ENCODE measurements around the gene UBL4B. TPM values are rescaled to one million over a fixed set of nuclear protein-coding genes. Genes with fewer than 3 reads are reported as not detected.

Gene UBL4B
- total RNA-seq, 1 donor from 2014 or later: not detected

- H3K4me1 Mint-ChIP-seq (ENCODE audit: low read depth): no peaks in the 10 kb centered on the region
- intact Hi-C loops (cut with micrococcal nuclease): no loop called here
Observed at GRCh38 chr1:110107867-110108469, 4.3 kb upstream of the UBL4B start.

GRCh38 chr1:110111081-110111480, 1.2 kb upstream of the UBL4B start:
- peaks cover 13% of the 10 kb centered on the region for H3K27me3 Mint-ChIP-seq (ENCODE audit: insufficient read depth)
- no peak overlapping the region for H3K4me3 Mint-ChIP-seq
- DNase-seq (ENCODE audit: low spot score): no peak
- no peaks in the 10 kb centered on the region for H3K36me3 Mint-ChIP-seq (ENCODE audit: low read depth)
- H3K27ac Mint-ChIP-seq: no peak overlapping the region
- no peaks in the 10 kb centered on the region for H3K4me1 Mint-ChIP-seq (ENCODE audit: low read depth)
- H3K9me3 Mint-ChIP-seq: no peaks in the 10 kb centered on the region
- intact Hi-C loops (cut with micrococcal nuclease): no loop called here

More at GRCh38 chr1:110107867-110108469, 4.3 kb upstream of the UBL4B start:
- Mint-ChIP-seq H3K27me3 (ENCODE audit: insufficient read depth) (peaks cover 13% of the 10 kb centered on the region), H3K36me3 (ENCODE audit: low read depth) (no peaks in the 10 kb centered on the region), H3K27ac (no peak overlapping the region), H3K4me3 (no peak overlapping the region), H3K9me3 (no peaks in the 10 kb centered on the region)
- no peak for DNase-seq (ENCODE audit: low spot score)

DNA sequence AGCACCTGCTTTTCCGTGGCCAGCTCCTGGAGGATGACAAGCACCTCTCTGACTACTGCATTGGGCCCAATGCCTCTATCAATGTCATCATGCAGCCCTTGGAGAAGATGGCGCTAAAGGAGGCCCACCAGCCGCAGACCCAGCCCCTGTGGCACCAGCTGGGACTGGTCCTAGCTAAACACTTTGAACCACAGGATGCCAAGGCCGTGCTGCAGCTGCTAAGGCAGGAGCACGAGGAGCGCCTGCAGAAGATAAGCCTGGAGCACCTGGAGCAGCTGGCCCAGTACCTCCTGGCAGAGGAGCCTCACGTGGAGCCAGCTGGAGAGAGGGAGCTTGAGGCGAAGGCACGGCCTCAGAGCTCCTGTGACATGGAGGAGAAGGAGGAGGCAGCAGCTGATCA, 413 bp downstream of the UBL4B start:
- Mint-ChIP-seq H3K27ac (no peak overlapping the region), H3K4me3 (no peak overlapping the region), H3K4me1 (ENCODE audit: low read depth) (no peaks in the 10 kb centered on the region), H3K27me3 (ENCODE audit: insufficient read depth) (peaks cover 13% of the 10 kb centered on the region), H3K9me3 (no peaks in the 10 kb centered on the region), H3K36me3 (ENCODE audit: low read depth) (no peaks in the 10 kb centered on the region)
- DNase-seq (ENCODE audit: low spot score): no peak
- intact Hi-C loops (cut with micrococcal nuclease): no loop called here

GRCh38 chr1:110113551-110113950, 1.3 kb downstream of the UBL4B start:
- H3K27ac Mint-ChIP-seq: no peak overlapping the region
- no peak for DNase-seq (ENCODE audit: low spot score)
- no peak overlapping the region for H3K4me3 Mint-ChIP-seq
- H3K4me1 Mint-ChIP-seq (ENCODE audit: low read depth): no peaks in the 10 kb centered on the region
- no peaks in the 10 kb centered on the region for H3K36me3 Mint-ChIP-seq (ENCODE audit: low read depth)
- intact Hi-C loops (cut with micrococcal nuclease): no loop called here
- H3K27me3 Mint-ChIP-seq (ENCODE audit: insufficient read depth): peaks cover 13% of the 10 kb centered on the region
- no peaks in the 10 kb centered on the region for H3K9me3 Mint-ChIP-seq

- Mint-ChIP-seq H3K36me3 (ENCODE audit: low read depth) (no peaks in the 10 kb centered on the region), H3K27me3 (ENCODE audit: insufficient read depth) (peaks cover 8% of the 10 kb centered on the region), H3K4me1 (ENCODE audit: low read depth) (no peaks in the 10 kb centered on the region), H3K27ac (no peak overlapping the region), H3K4me3 (no peak overlapping the region), H3K9me3 (no peaks in the 10 kb centered on the region)
- intact Hi-C loops (cut with micrococcal nuclease): no loop called here
- no peak for DNase-seq (ENCODE audit: low spot score)
Observed at GRCh38 chr1:110114173-110114572, 1.9 kb downstream of the UBL4B start.

DNA sequence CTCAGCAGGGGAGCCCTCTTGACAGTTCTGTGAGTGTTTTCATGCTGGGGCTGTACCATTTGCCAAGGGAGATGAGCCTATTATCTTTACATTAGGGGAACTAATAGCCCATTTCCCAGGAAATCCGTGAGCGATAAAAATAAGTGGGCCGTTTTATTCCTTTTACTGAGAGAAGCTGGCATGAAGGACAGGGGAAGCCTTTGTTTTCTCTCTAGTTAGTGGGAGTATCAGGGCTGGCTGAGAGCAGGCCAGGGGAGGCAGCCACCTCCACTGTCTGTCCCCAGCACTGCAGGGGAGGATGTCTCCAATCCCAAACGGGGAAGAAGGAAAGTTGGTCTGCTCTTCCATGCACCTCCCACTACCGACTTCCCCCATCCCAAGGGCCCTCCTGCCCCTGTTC, 2.5 kb downstream of the UBL4B start:
- intact Hi-C loops (cut with micrococcal nuclease): no loop called here
- H3K4me1 Mint-ChIP-seq (ENCODE audit: low read depth): no peaks in the 10 kb centered on the region
- no peak overlapping the region for H3K4me3 Mint-ChIP-seq
- H3K27me3 Mint-ChIP-seq (ENCODE audit: insufficient read depth): peaks cover 4% of the 10 kb centered on the region
- no peak for DNase-seq (ENCODE audit: low spot score)
- H3K9me3 Mint-ChIP-seq: no peaks in the 10 kb centered on the region
- no peak overlapping the region for H3K27ac Mint-ChIP-seq
- H3K36me3 Mint-ChIP-seq (ENCODE audit: low read depth): no peaks in the 10 kb centered on the region

DNA sequence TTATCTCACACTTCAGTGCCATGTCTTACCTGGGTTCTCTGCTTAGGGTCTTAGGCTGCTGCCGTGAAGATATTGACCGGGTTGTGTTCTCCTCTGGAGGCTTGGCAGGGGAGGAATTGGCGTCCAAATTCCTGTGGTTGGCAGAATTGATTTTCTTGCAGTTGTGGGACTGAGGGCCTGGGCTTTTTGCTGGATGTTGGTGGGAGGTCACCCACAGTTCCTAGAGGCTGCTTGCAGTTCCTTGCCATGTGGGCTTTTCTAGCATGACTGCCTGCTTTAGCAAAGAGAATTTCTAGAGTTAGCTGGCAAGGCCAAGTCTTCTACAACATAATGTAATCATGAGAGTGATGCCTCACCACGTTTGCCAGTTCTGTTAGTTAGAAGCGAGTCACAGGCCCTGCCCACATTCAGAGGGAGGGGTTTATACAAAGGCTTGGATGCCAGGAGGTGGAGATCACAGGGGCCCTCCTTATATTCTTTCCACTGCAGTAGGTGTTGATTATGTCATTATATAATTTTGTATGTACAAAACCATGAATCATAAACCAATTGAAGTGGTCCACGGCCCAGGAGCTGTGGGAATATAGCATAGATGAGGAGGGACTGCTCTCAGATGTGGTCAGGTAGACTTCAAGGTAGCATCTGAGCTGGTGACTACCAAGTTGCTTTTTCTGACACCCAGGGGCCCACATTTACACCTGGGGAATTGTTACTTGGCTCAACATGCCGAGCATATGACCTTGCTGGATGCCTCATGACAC, 6.6 kb downstream of the UBL4B start:
- Mint-ChIP-seq H3K36me3 (ENCODE audit: low read depth) (peaks cover 3% of the 10 kb centered on the region), H3K27ac (no peak overlapping the region), H3K27me3 (ENCODE audit: insufficient read depth) (peaks cover 14% of the 10 kb centered on the region), H3K4me3 (no peak overlapping the region), H3K4me1 (ENCODE audit: low read depth) (no peaks in the 10 kb centered on the region), H3K9me3 (peaks cover 8% of the 10 kb centered on the region)
- intact Hi-C loops (cut with micrococcal nuclease): no loop called here
- DNase-seq (ENCODE audit: low spot score): no peak

DNA sequence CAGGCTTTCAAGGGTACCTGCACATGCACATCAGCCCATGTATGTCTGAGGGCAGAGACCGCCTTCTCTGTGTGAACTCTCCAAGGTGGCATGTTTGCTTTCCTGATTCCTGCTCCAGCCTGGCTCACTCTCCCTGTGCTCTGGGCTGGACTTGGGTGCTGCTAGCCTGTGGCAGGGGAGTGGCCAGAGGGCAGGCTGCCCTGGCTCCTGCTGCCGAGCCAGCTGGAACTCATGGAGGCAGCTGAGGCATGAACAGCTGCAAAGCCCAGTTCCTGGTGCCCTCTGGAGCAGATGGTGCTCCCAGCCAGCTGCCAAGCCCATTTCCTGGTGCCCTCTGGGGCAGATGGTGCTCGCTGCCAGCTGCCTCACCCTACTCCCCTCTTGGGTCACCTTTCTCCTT, 7.6 kb downstream of the UBL4B start:
- Mint-ChIP-seq H3K9me3 (peaks cover 9% of the 10 kb centered on the region), H3K27ac (no peak overlapping the region), H3K4me1 (ENCODE audit: low read depth) (no peaks in the 10 kb centered on the region), H3K27me3 (ENCODE audit: insufficient read depth) (peaks cover 16% of the 10 kb centered on the region), H3K4me3 (no peak overlapping the region), H3K36me3 (ENCODE audit: low read depth) (peaks cover 3% of the 10 kb centered on the region)
- DNase-seq (ENCODE audit: low spot score): no peak
- intact Hi-C loops (cut with micrococcal nuclease): no loop called here

- intact Hi-C loops (cut with micrococcal nuclease): no loop called here
- Mint-ChIP-seq H3K9me3 (peaks cover 9% of the 10 kb centered on the region), H3K4me3 (no peak overlapping the region), H3K27me3 (ENCODE audit: insufficient read depth) (peaks cover 21% of the 10 kb centered on the region), H3K36me3 (ENCODE audit: low read depth) (peaks cover 3% of the 10 kb centered on the region), H3K27ac (no peak overlapping the region), H3K4me1 (ENCODE audit: low read depth) (no peaks in the 10 kb centered on the region)
- DNase-seq (ENCODE audit: low spot score): no peak
Observed at GRCh38 chr1:110120960-110121561, 8.8 kb downstream of the UBL4B start.

DNA sequence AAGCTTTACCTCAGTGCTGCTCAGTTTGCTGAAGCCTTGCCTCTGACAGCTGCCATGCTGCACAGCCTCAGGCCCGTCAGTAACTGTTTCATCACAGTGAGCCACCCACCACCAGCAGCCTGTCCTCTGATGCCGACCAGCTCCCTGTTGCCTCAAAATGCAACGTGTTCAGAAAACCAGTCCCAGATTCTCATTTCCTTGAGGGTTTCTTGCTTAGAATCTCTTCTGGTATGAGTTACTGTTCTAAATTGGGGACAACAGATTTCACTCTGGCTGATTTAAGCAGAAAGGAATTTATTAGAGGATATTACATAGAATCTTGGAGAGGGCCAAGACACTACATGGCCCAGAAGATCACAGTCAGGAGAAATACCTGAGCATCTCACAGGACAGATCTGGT, 11.0 kb downstream of the UBL4B start:
- no peaks in the 10 kb centered on the region for H3K4me1 Mint-ChIP-seq (ENCODE audit: low read depth)
- H3K36me3 Mint-ChIP-seq (ENCODE audit: low read depth): peaks cover 3% of the 10 kb centered on the region
- no peak for DNase-seq (ENCODE audit: low spot score)
- peaks cover 20% of the 10 kb centered on the region for H3K27me3 Mint-ChIP-seq (ENCODE audit: insufficient read depth)
- intact Hi-C loops (cut with micrococcal nuclease): no loop called here
- peaks cover 9% of the 10 kb centered on the region for H3K9me3 Mint-ChIP-seq
- H3K27ac Mint-ChIP-seq: no peak overlapping the region
- no peak overlapping the region for H3K4me3 Mint-ChIP-seq

- peaks cover 32% of the 10 kb centered on the region for H3K27me3 Mint-ChIP-seq (ENCODE audit: insufficient read depth)
- no peak overlapping the region for H3K4me3 Mint-ChIP-seq
- intact Hi-C loops (cut with micrococcal nuclease): no loop called here
- H3K36me3 Mint-ChIP-seq (ENCODE audit: low read depth): no peaks in the 10 kb centered on the region
- peaks cover 4% of the 10 kb centered on the region for H3K9me3 Mint-ChIP-seq
- H3K27ac Mint-ChIP-seq: no peak overlapping the region
- no peaks in the 10 kb centered on the region for H3K4me1 Mint-ChIP-seq (ENCODE audit: low read depth)
- DNase-seq (ENCODE audit: low spot score): no peak
Observed at GRCh38 chr1:110125810-110126209, 13.6 kb downstream of the UBL4B start.

GRCh38 chr1:110130113-110130591, 17.9 kb downstream of the UBL4B start:
- Mint-ChIP-seq H3K27ac (no peak overlapping the region), H3K4me3 (no peak overlapping the region), H3K27me3 (ENCODE audit: insufficient read depth) (peaks cover 33% of the 10 kb centered on the region), H3K9me3 (no peaks in the 10 kb centered on the region), H3K4me1 (ENCODE audit: low read depth) (no peaks in the 10 kb centered on the region), H3K36me3 (ENCODE audit: low read depth) (no peaks in the 10 kb centered on the region)
- no peak for DNase-seq (ENCODE audit: low spot score)
- intact Hi-C loops (cut with micrococcal nuclease): no loop called here

- Mint-ChIP-seq H3K27me3 (ENCODE audit: insufficient read depth) (peaks cover 36% of the 10 kb centered on the region), H3K9me3 (no peaks in the 10 kb centered on the region), H3K4me3 (no peak overlapping the region), H3K36me3 (ENCODE audit: low read depth) (no peaks in the 10 kb centered on the region), H3K27ac (no peak overlapping the region), H3K4me1 (ENCODE audit: low read depth) (no peaks in the 10 kb centered on the region)
- intact Hi-C loops (cut with micrococcal nuclease): no loop called here
- no peak for DNase-seq (ENCODE audit: low spot score)
Observed at GRCh38 chr1:110130989-110131388, 18.7 kb downstream of the UBL4B start.
